ENCODE results near the gene PAX5. TPM values are rescaled to one million over a fixed set of nuclear protein-coding genes. Genes with fewer than 3 reads are reported as not detected.

The PAX5 gene
- total RNA-seq, 1 experiment from 2014 or later, result not detected

DNA sequence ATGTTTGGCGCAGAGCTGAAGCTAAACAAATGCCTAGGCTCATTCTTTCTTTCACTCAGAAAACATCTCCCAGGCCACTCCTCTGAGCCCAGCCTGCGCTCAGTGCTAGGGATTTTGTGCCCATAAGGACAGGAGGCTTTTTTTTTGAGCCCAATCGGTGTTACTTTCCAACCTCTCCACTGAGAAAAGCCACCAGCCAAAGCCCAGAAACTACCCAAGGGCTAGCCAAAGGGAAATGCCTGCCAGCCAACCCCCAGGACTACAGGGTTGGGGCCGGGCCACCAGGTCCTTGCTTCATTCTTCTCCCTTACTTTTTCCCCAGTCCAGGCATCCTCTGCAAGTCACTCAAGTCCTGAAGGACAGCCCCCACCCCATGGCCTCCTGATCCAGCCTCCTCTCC lies 134.7 kb downstream of the PAX5 start:
- no peaks in the 10 kb centered on the region for H3F3A ChIP-seq (ENCODE audit: insufficient read depth, low read depth)
- intact Hi-C loops (cut with micrococcal nuclease; ENCODE audit: unreplicated experiment), result no loop called here

DNA sequence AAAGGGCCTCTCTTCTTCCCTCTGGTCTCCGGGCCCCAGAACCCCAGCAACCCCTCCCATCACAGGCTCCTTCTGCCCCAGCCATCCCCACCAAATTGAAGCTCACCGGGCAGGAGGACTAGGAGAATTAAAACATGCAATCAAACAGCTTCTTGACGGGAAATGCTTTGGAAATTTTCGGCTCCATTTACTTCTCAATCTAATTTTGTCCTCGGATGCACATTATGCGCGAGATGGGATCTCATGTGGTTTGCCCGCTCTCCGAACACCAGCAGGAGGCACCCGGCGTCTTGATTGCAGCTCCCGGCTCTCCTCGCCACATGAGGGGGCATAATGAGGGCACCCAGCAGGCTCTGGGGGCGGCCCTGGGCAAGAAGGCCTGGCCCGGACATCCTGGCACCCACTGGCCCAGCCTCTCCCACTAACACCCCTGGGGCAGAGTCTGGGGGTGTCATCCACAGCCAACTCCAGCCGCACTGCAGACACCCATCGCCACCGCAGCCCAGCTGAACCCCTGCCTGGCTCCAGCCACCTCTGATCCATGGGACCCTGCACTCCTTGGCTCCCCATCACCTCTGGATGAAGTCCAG lies 135.5 kb downstream of the PAX5 start:
- Histone ChIP-seq H3K27ac (no peak overlapping the region), H3K9me3 (ENCODE audit: insufficient read depth, low read depth) (no peaks in the 10 kb centered on the region), H2AFZ (no peak overlapping the region), H3F3A (ENCODE audit: insufficient read depth, low read depth) (no peaks in the 10 kb centered on the region), H3K36me3 (ENCODE audit: low read depth) (no peaks in the 10 kb centered on the region), H3K27me3 (ENCODE audit: insufficient read depth, low read depth) (peaks cover 50% of the 10 kb centered on the region), H3K4me1 (replicated peaks; ENCODE audit: insufficient read depth) (no peaks in the 10 kb centered on the region), H3K9me2 (ENCODE audit: insufficient read depth) (no peaks in the 10 kb centered on the region), H3K79me2 (ENCODE audit: low read depth) (no peaks in the 10 kb centered on the region), H3K4me3 (no peak overlapping the region), H4K20me1 (ENCODE audit: insufficient read depth) (no peaks in the 10 kb centered on the region), H3K4me2 (no peak overlapping the region)
- no TSS peak for BruUV-seq (replicated peaks)
- no peak for TF ChIP-seq EZH2 (IDR thresholded peaks at IDR 0.05; ENCODE audit: low read depth)
- TF ChIP-seq, protein P1, sequence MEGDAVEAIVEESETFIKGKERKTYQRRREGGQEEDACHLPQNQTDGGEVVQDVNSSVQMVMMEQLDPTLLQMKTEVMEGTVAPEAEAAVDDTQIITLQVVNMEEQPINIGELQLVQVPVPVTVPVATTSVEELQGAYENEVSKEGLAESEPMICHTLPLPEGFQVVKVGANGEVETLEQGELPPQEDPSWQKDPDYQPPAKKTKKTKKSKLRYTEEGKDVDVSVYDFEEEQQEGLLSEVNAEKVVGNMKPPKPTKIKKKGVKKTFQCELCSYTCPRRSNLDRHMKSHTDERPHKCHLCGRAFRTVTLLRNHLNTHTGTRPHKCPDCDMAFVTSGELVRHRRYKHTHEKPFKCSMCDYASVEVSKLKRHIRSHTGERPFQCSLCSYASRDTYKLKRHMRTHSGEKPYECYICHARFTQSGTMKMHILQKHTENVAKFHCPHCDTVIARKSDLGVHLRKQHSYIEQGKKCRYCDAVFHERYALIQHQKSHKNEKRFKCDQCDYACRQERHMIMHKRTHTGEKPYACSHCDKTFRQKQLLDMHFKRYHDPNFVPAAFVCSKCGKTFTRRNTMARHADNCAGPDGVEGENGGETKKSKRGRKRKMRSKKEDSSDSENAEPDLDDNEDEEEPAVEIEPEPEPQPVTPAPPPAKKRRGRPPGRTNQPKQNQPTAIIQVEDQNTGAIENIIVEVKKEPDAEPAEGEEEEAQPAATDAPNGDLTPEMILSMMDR (conservative IDR thresholded peaks at IDR 0.05), result no peak
- POLR2A ChIA-PET (ENCODE audit: unreplicated experiment), result interaction anchor here (0.6 kb wide), 1 partner anchor 568 kb away, joined by 3 read pairs; no protein-coding TSS in a partner anchor
- intact Hi-C loops (cut with micrococcal nuclease; ENCODE audit: unreplicated experiment), result no loop called here
- no peak for DNase-seq
- CTCF ChIA-PET, result no interaction called here

More for the DNA sequence above, 134.7 kb downstream of the PAX5 start:
- H4K20me1 ChIP-seq (ENCODE audit: insufficient read depth), result no peaks in the 10 kb centered on the region
- H3K27ac ChIP-seq, result no peak overlapping the region
- no peak overlapping the region for H3K4me2 ChIP-seq
- CTCF ChIA-PET, result no interaction called here
- POLR2A ChIA-PET (ENCODE audit: unreplicated experiment), result no interaction called here
- H3K4me3 ChIP-seq, result no peak overlapping the region
- H3K36me3 ChIP-seq (ENCODE audit: low read depth), result no peaks in the 10 kb centered on the region
- DNase-seq, result no peak
- no peaks in the 10 kb centered on the region for H3K9me3 ChIP-seq (ENCODE audit: insufficient read depth, low read depth)
- H2AFZ ChIP-seq, result no peak overlapping the region
- peaks cover 46% of the 10 kb centered on the region for H3K27me3 ChIP-seq (ENCODE audit: insufficient read depth, low read depth)
- no peaks in the 10 kb centered on the region for H3K4me1 ChIP-seq (replicated peaks; ENCODE audit: insufficient read depth)
- BruUV-seq (replicated peaks), result no TSS peak
- no peaks in the 10 kb centered on the region for H3K79me2 ChIP-seq (ENCODE audit: low read depth)
- H3K9me2 ChIP-seq (ENCODE audit: insufficient read depth), result no peaks in the 10 kb centered on the region
- TF ChIP-seq EZH2 (IDR thresholded peaks at IDR 0.05; ENCODE audit: low read depth), result no peak
- TF ChIP-seq, protein P1 (conservative IDR thresholded peaks at IDR 0.05), result no peak

DNA sequence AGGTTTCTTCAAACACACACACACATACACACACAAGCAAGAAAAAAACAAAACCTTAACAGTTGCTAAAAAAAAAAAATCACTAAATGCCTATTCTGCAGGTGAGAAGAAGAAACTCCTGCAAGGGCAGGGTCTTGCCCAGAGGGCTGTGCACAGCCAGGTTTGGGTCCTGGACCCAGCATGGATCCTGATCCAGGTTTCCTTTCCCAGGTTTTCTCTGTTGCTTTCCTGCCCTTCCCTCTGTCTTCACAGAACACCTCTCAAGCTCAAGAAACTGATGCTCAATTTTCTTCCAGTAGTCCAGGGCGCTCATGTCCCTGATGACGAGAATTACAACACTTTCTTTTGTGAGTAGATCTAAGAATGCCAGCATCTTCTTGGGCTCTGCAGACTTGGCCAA lies 136.6 kb downstream of the PAX5 start:
- Histone ChIP-seq H3K9me3 (ENCODE audit: insufficient read depth, low read depth) (no peaks in the 10 kb centered on the region), H3K9me2 (ENCODE audit: insufficient read depth) (no peaks in the 10 kb centered on the region), H3K27me3 (ENCODE audit: insufficient read depth, low read depth) (peaks cover 54% of the 10 kb centered on the region), H3K4me1 (replicated peaks; ENCODE audit: insufficient read depth) (no peaks in the 10 kb centered on the region), H3K79me2 (ENCODE audit: low read depth) (no peaks in the 10 kb centered on the region), H3K36me3 (ENCODE audit: low read depth) (no peaks in the 10 kb centered on the region), H3K27ac (no peak overlapping the region), H3K4me2 (no peak overlapping the region), H2AFZ (no peak overlapping the region), H3K4me3 (no peak overlapping the region), H4K20me1 (ENCODE audit: insufficient read depth) (no peaks in the 10 kb centered on the region), H3F3A (ENCODE audit: insufficient read depth, low read depth) (no peaks in the 10 kb centered on the region)
- DNase-seq, result no peak
- TF ChIP-seq EZH2 (IDR thresholded peaks at IDR 0.05; ENCODE audit: low read depth), result no peak
- TF ChIP-seq, protein P1 (conservative IDR thresholded peaks at IDR 0.05), result no peak
- POLR2A ChIA-PET (ENCODE audit: unreplicated experiment), result no interaction called here
- CTCF ChIA-PET, result no interaction called here
- BruUV-seq (replicated peaks), result no TSS peak
- intact Hi-C loops (cut with micrococcal nuclease; ENCODE audit: unreplicated experiment), result no loop called here
